ENCODE measurements around the gene TNPO2.

GRCh38 chr19:12722566-12723380 is 959 bp downstream of the TNPO2 start:
- no peak for TF ChIP-seq CTCF (IDR thresholded peaks at IDR 0.05; ENCODE audit: insufficient read depth, low read length)
- TF ChIP-seq GABPA (IDR thresholded peaks at IDR 0.05; ENCODE audit: low read depth) = peak; percentile 64
- TF ChIP-seq REST (IDR thresholded peaks at IDR 0.05; ENCODE audit: insufficient replicate concordance, low read depth) = no peak
- TF ChIP-seq POLR2AphosphoS5 (IDR thresholded peaks at IDR 0.05; ENCODE audit: low read depth) = peak; percentile 57; the same call in 1 of the 2 replicates
